ENCODE measurements around the gene RAB38.

RAB38 gene

GRCh38 chr11:88169471-88169870 lies 5.8 kb downstream of the RAB38 start:
- no peak overlapping the region for H2BK120ac ChIP-seq (ENCODE audit: low read depth, low read length)
- no peak overlapping the region for H2AK5ac ChIP-seq (ENCODE audit: low read depth, low read length)
- H3K4me2 ChIP-seq (ENCODE audit: insufficient read depth, low read length, poor library complexity, severe bottlenecking), result no peak overlapping the region
- peaks cover 0 to 21% (median 0%) of the 10 kb centered on the region in 3 experiments for H3K27me3 ChIP-seq (ENCODE audit: control insufficient read depth in 3 of 3, insufficient read depth in 3 of 3, low read depth in 1 of 3, low read length in 3 of 3)
- no peak overlapping the region for H3K18ac ChIP-seq (ENCODE audit: low read length)
- no peaks in the 10 kb centered on the region for H3K79me1 ChIP-seq (ENCODE audit: low read depth, low read length)
- no peak overlapping the region for H4K91ac ChIP-seq (ENCODE audit: low read depth, low read length, poor library complexity)
- H3K27ac ChIP-seq (replicated peaks; ENCODE audit: low read length), result no peak overlapping the region
- no peak overlapping the region for H3K4me3 ChIP-seq (ENCODE audit: low read length in 2 of 2)
- no peak overlapping the region for H2AFZ ChIP-seq (ENCODE audit: low read length)
- no peak overlapping the region for H2BK5ac ChIP-seq (ENCODE audit: low read length)
- H3K36me3 ChIP-seq (replicated peaks in 1 of 2; ENCODE audit: control insufficient read depth in 2 of 2, insufficient read depth in 2 of 2, low read length in 2 of 2), result no peaks in the 10 kb centered on the region
- no peak overlapping the region for H3K4ac ChIP-seq (ENCODE audit: low read length)
- no CpG with 5 or more reads among the region's 2 CpGs for WGBS, 2 donors (ENCODE audit: extremely low coverage in 2 of 2, insufficient read length in 2 of 2, insufficient replicate concordance in 1 of 2)
- H3K9me3 ChIP-seq (replicated peaks in 1 of 2; ENCODE audit: control insufficient read depth in 2 of 2, insufficient read depth in 1 of 2, low read depth in 1 of 2, low read length in 2 of 2), result no peaks in the 10 kb centered on the region
- no peak overlapping the region for H2BK12ac ChIP-seq (ENCODE audit: low read length)
- H4K8ac ChIP-seq (ENCODE audit: low read depth, low read length), result no peak overlapping the region
- H3K14ac ChIP-seq (ENCODE audit: low read length), result no peak overlapping the region
- H3K23ac ChIP-seq (ENCODE audit: low read depth, low read length, poor library complexity), result no peak overlapping the region
- H3K4me1 ChIP-seq (ENCODE audit: control insufficient read depth in 2 of 2, insufficient read depth in 1 of 2, low read depth in 1 of 2, low read length in 2 of 2), result no peaks in the 10 kb centered on the region
- no peak for DNase-seq (ENCODE audit: low spot score)
- no peak overlapping the region for H2BK15ac ChIP-seq (ENCODE audit: low read length)
- H3K9ac ChIP-seq (ENCODE audit: low read depth, low read length, poor library complexity), result no peak overlapping the region

- H3K79me1 ChIP-seq (ENCODE audit: low read depth, low read length), result no peaks in the 10 kb centered on the region
- no peak overlapping the region for H2AFZ ChIP-seq (ENCODE audit: low read length)
Observed at GRCh38 chr11:88167853-88168252, 7.4 kb downstream of the RAB38 start.

DNA sequence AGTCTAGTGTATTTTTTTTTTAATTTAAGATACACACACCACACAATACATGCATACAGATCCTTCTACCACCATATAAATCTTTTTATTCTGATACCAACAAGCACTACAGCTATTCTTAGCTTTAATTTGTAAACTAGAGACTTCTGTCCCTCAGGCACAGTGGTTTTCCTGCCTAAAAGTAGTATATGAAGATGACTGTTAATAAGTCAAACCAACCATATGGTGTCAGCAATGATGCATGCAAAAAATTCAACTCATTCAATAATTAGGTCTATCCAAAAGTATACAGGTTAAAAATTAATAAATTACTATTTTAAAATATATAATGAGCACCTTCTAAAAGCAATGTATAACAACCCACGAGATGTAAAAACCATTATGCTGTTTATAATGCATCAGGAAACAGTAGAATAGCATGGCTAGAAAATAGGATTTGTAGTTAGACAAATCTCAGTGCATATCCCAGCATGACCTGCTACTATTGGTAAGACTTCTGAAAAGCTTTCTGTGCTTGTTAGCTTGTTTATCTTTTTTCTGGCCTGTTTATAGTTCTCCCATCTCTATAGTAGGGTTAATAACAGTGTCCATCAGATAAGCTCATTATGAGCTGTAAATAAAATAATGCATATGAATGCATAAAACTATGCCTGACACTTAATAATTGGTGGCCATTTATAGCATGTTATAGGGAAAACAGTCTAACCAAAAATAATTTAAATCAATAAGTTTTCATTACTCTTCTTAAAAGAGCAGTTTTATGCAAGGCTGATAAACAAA lies 10.2 kb downstream of the RAB38 start:
- H2BK120ac ChIP-seq (ENCODE audit: low read depth, low read length), result no peak overlapping the region
- H3K4ac ChIP-seq (ENCODE audit: low read length), result no peak overlapping the region
- H3K18ac ChIP-seq (ENCODE audit: low read length), result no peak overlapping the region
- no peak overlapping the region for H4K91ac ChIP-seq (ENCODE audit: low read depth, low read length, poor library complexity)
- H2BK15ac ChIP-seq (ENCODE audit: low read length), result no peak overlapping the region
- no peak overlapping the region for H2AFZ ChIP-seq (ENCODE audit: low read length)
- no peak for DNase-seq (ENCODE audit: low spot score)
- H2AK5ac ChIP-seq (ENCODE audit: low read depth, low read length), result no peak overlapping the region
- H4K8ac ChIP-seq (ENCODE audit: low read depth, low read length), result no peak overlapping the region
- H3K4me1 ChIP-seq (ENCODE audit: control insufficient read depth in 2 of 2, insufficient read depth in 1 of 2, low read depth in 1 of 2, low read length in 2 of 2), result no peaks in the 10 kb centered on the region
- H3K4me2 ChIP-seq (ENCODE audit: insufficient read depth, low read length, poor library complexity, severe bottlenecking), result no peak overlapping the region
- no peak overlapping the region for H3K23ac ChIP-seq (ENCODE audit: low read depth, low read length, poor library complexity)
- no peaks in the 10 kb centered on the region for H3K79me1 ChIP-seq (ENCODE audit: low read depth, low read length)
- no peak overlapping the region for H3K4me3 ChIP-seq (ENCODE audit: low read length in 2 of 2)
- H3K9me3 ChIP-seq (replicated peaks in 1 of 2; ENCODE audit: control insufficient read depth in 2 of 2, insufficient read depth in 1 of 2, low read depth in 1 of 2, low read length in 2 of 2), result no peaks in the 10 kb centered on the region
- no peak overlapping the region for H3K14ac ChIP-seq (ENCODE audit: low read length)
- no peaks in the 10 kb centered on the region for H3K27me3 ChIP-seq (ENCODE audit: control insufficient read depth in 3 of 3, insufficient read depth in 3 of 3, low read depth in 1 of 3, low read length in 3 of 3)
- no peak overlapping the region for H3K27ac ChIP-seq (replicated peaks; ENCODE audit: low read length)
- no peaks in the 10 kb centered on the region for H3K36me3 ChIP-seq (replicated peaks in 1 of 2; ENCODE audit: control insufficient read depth in 2 of 2, insufficient read depth in 2 of 2, low read length in 2 of 2)
- H3K9ac ChIP-seq (ENCODE audit: low read depth, low read length, poor library complexity), result no peak overlapping the region
- no peak overlapping the region for H2BK12ac ChIP-seq (ENCODE audit: low read length)
- no peak overlapping the region for H2BK5ac ChIP-seq (ENCODE audit: low read length)
- WGBS, 2 donors (ENCODE audit: extremely low coverage in 2 of 2, insufficient read length in 2 of 2, insufficient replicate concordance in 1 of 2), result no CpG with 5 or more reads among the region's 1 CpG

More at GRCh38 chr11:88167853-88168252, 7.4 kb downstream of the RAB38 start:
- Histone ChIP-seq H2BK120ac (ENCODE audit: low read depth, low read length) (no peak overlapping the region), H2AK5ac (ENCODE audit: low read depth, low read length) (no peak overlapping the region), H3K14ac (ENCODE audit: low read length) (no peak overlapping the region), H2BK12ac (ENCODE audit: low read length) (no peak overlapping the region), H4K91ac (ENCODE audit: low read depth, low read length, poor library complexity) (no peak overlapping the region), H3K27ac (replicated peaks; ENCODE audit: low read length) (no peak overlapping the region), H3K36me3 (replicated peaks in 1 of 2; ENCODE audit: control insufficient read depth in 2 of 2, insufficient read depth in 2 of 2, low read length in 2 of 2) (no peaks in the 10 kb centered on the region), H3K18ac (ENCODE audit: low read length) (no peak overlapping the region), H4K8ac (ENCODE audit: low read depth, low read length) (no peak overlapping the region), H3K9me3 (replicated peaks in 1 of 2; ENCODE audit: control insufficient read depth in 2 of 2, insufficient read depth in 1 of 2, low read depth in 1 of 2, low read length in 2 of 2) (no peaks in the 10 kb centered on the region), H2BK15ac (ENCODE audit: low read length) (no peak overlapping the region), H3K4ac (ENCODE audit: low read length) (no peak overlapping the region), H3K4me1 (ENCODE audit: control insufficient read depth in 2 of 2, insufficient read depth in 1 of 2, low read depth in 1 of 2, low read length in 2 of 2) (no peaks in the 10 kb centered on the region), H3K23ac (ENCODE audit: low read depth, low read length, poor library complexity) (no peak overlapping the region), H3K9ac (ENCODE audit: low read depth, low read length, poor library complexity) (no peak overlapping the region), H3K27me3 (ENCODE audit: control insufficient read depth in 3 of 3, insufficient read depth in 3 of 3, low read depth in 1 of 3, low read length in 3 of 3) (peaks cover 0 to 6% (median 0%) of the 10 kb centered on the region in 3 experiments), H3K4me3 (ENCODE audit: low read length in 2 of 2) (no peak overlapping the region), H3K4me2 (ENCODE audit: insufficient read depth, low read length, poor library complexity, severe bottlenecking) (no peak overlapping the region), H2BK5ac (ENCODE audit: low read length) (no peak overlapping the region)
- DNase-seq (ENCODE audit: low spot score), result no peak

DNA sequence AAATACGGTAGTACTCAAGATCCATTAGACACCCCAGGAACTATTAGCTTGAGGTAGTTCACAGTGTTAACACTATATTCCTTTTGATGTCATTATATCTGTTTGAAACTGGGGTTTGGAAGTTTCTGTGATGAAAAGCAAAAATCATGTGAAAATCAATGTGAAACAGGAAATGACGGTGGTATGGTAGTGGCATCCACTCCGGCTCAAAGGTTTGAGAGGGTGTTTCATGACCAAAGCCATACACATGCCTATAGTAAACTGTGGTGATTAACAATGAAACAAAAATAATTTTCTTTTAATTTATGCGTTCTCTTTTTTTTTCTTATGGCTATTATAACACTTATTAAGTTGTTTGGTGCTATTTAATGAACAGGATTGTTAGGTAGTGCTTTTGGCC lies 10.9 kb downstream of the RAB38 start:
- WGBS, 2 donors (ENCODE audit: extremely low coverage in 2 of 2, insufficient read length in 2 of 2, insufficient replicate concordance in 1 of 2), result no CpG with 5 or more reads among the region's 4 CpGs
- no peak overlapping the region for H3K23ac ChIP-seq (ENCODE audit: low read depth, low read length, poor library complexity)
- H3K9ac ChIP-seq (ENCODE audit: low read depth, low read length, poor library complexity), result no peak overlapping the region
- no peak overlapping the region for H3K18ac ChIP-seq (ENCODE audit: low read length)
- H3K4me3 ChIP-seq (ENCODE audit: low read length in 2 of 2), result no peak overlapping the region
- H4K8ac ChIP-seq (ENCODE audit: low read depth, low read length), result no peak overlapping the region
- H3K27me3 ChIP-seq (ENCODE audit: control insufficient read depth in 3 of 3, insufficient read depth in 3 of 3, low read depth in 1 of 3, low read length in 3 of 3), result no peaks in the 10 kb centered on the region
- H3K79me1 ChIP-seq (ENCODE audit: low read depth, low read length), result no peaks in the 10 kb centered on the region
- H2BK15ac ChIP-seq (ENCODE audit: low read length), result no peak overlapping the region
- no peak overlapping the region for H2AFZ ChIP-seq (ENCODE audit: low read length)
- H2BK5ac ChIP-seq (ENCODE audit: low read length), result no peak overlapping the region
- no peak overlapping the region for H3K27ac ChIP-seq (replicated peaks; ENCODE audit: low read length)
- no peak overlapping the region for H2AK5ac ChIP-seq (ENCODE audit: low read depth, low read length)
- no peaks in the 10 kb centered on the region for H3K36me3 ChIP-seq (replicated peaks in 1 of 2; ENCODE audit: control insufficient read depth in 2 of 2, insufficient read depth in 2 of 2, low read length in 2 of 2)
- no peak overlapping the region for H2BK120ac ChIP-seq (ENCODE audit: low read depth, low read length)
- no peaks in the 10 kb centered on the region for H3K9me3 ChIP-seq (replicated peaks in 1 of 2; ENCODE audit: control insufficient read depth in 2 of 2, insufficient read depth in 1 of 2, low read depth in 1 of 2, low read length in 2 of 2)
- H3K4ac ChIP-seq (ENCODE audit: low read length), result no peak overlapping the region
- no peak overlapping the region for H4K91ac ChIP-seq (ENCODE audit: low read depth, low read length, poor library complexity)
- no peak overlapping the region for H3K4me2 ChIP-seq (ENCODE audit: insufficient read depth, low read length, poor library complexity, severe bottlenecking)
- no peak for DNase-seq (ENCODE audit: low spot score)
- no peaks in the 10 kb centered on the region for H3K4me1 ChIP-seq (ENCODE audit: control insufficient read depth in 2 of 2, insufficient read depth in 1 of 2, low read depth in 1 of 2, low read length in 2 of 2)
- H2BK12ac ChIP-seq (ENCODE audit: low read length), result no peak overlapping the region
- H3K14ac ChIP-seq (ENCODE audit: low read length), result no peak overlapping the region

Data from neuronal stem cell (in vitro differentiated cells).